GM12874 (cell line): Measurements from ENCODE around the gene ZBTB11.

Experiments used
- CTCF ChIP-seq: IDR thresholded peaks from 2 replicates; pipeline ENCODE4 v1.5.1; 2011; ENCODE audit warnings: low read depth, mild to moderate bottlenecking, control low read depth, low read length, moderate library complexity; ENCODE audit not compliant: insufficient read depth

Gene ZBTB11

GRCh38 chr3:101685050-101685400 is 8.1 kb upstream of the ZBTB11 start:
- no peak for TF ChIP-seq CTCF

- TF ChIP-seq CTCF = no peak
Measured at GRCh38 chr3:101680466-101680865, 3.5 kb upstream of the ZBTB11 start.

GRCh38 chr3:101677436-101678286 is 729 bp upstream of the ZBTB11 start:
- TF ChIP-seq CTCF = no peak

- peak; percentile 11; the same call in 1 of the 2 replicates for TF ChIP-seq CTCF
Measured at GRCh38 chr3:101676216-101676764, 642 bp downstream of the ZBTB11 start.

- no peak for TF ChIP-seq CTCF
Measured at GRCh38 chr3:101675709-101676215, 1.2 kb downstream of the ZBTB11 start.

- no peak for TF ChIP-seq CTCF
Measured at GRCh38 chr3:101674518-101674917, 2.4 kb downstream of the ZBTB11 start.

GRCh38 chr3:101673953-101674352 is 3.0 kb downstream of the ZBTB11 start:
- TF ChIP-seq CTCF = no peak
